Psoas muscle (tissue), 8 donors: Measurements from ENCODE around the gene SBSN. TPM values are rescaled to one million over a fixed set of nuclear protein-coding genes. Genes with fewer than 3 reads are reported as not detected.

Experiments
- ATAC-seq, 4 donors: fragments of 200-7000 bp; cut with Tn5 transposase; one replicate each; pipeline ENCODE4 v1.9.1; 2020; ENCODE audit warnings: moderate library complexity in 3 of 4, mild to moderate bottlenecking in 2 of 4
- DNase-seq, 2 donors: peaks; one replicate each; pipeline ENCODE4 v3.0.0-alpha.2; 2020
- H3K27ac ChIP-seq: fragments of 200-600 bp; one replicate; pipeline ENCODE4 v1.8.0; 2022
- H3K27me3 ChIP-seq, 3 donors: fragments of 200-600 bp in 1 of 3; one replicate each; pipeline versions ENCODE4 v1.6.1 to v1.8.0; 2013 to 2022; ENCODE audit warnings: low read length in 2 of 3, mild to moderate bottlenecking in 2 of 3, moderate library complexity in 1 of 3; ENCODE audit not compliant: insufficient read depth in 3 of 3
- H3K36me3 ChIP-seq, 2 donors: fragments of 200-600 bp in 1 of 2; one replicate each; pipeline versions ENCODE4 v1.6.1 to v1.8.0; 2013 to 2022; ENCODE audit warnings: low read depth in 1 of 2, mild to moderate bottlenecking in 1 of 2, moderate library complexity in 1 of 2; ENCODE audit not compliant: insufficient read depth in 1 of 2
- H3K4me1 ChIP-seq: fragments of 200-600 bp; one replicate; pipeline ENCODE4 v1.8.0; 2022
- H3K4me3 ChIP-seq: fragments of 200-600 bp; one replicate; pipeline ENCODE4 v1.8.0; 2022; ENCODE audit warnings: mild to moderate bottlenecking
- H3K9me3 ChIP-seq: fragments of 200-600 bp; one replicate; pipeline ENCODE4 v1.8.0; 2022
- WGBS, 3 donors: extraction: QIAGEN DNeasy Blood & Tissue Kit; methylation state at CpG; one replicate each; pipeline versions ENCODE4 v1.1.6 to v1.1.7; 2013; 5-methylcytosine and 5-hydroxymethylcytosine counted together
- intact Hi-C, 2 donors: fragments of 100-400 bp; cut with DNase I; formaldehyde crosslinking; loops; one replicate each; pipeline versions ENCODE4 v1.11.0 to v1.14.2; 2022
- polyA plus RNA-seq, 3 donors: library from polyadenylated mRNA; stranded (reverse); fragments of 200-250 nt; gene quantifications; one replicate each; pipeline ENCODE4 v1.2.3, GENCODE V29; 2013
- total RNA-seq, 4 donors: library from RNA; stranded (reverse); fragmentation: NEBNext Ultra II Directional in 2 of 4; extraction: Animal tissue kit (Norgen Biotek cat#: 25700) in 2 of 4; gene quantifications; one replicate each; pipeline versions ENCODE4 v1.2.1 to v1.2.4, GENCODE V29; 2021 to 2023
- TF ChIP-seq, protein P1 (sequence below): fragments of 200-600 bp; IDR thresholded peaks from one replicate; pipeline ENCODE4 v1.8.0; 2022; ENCODE audit warnings: antibody characterized with exemption
- donor health status: healthy with polysubstance abuse.
- donor health status: DM: no; HTN: no; CAD: no; lungs with moderate emphysema.
- donor health status: Bipolar disorder and iron deficiency.
- donor health status: healthy.
- donor health status: DM: yes; HTN: yes; CAD: no.
- donor health status: DM: no; HTN: no; CAD: no.
- donor health status: DM: no; HTN: no; CAD: no.
- donor health status: DM: yes; HTN: yes; CAD: no.

The SBSN gene
- total and polyA plus RNA-seq, 7 donors: 0.09 TPM; not detected in 6

DNA sequence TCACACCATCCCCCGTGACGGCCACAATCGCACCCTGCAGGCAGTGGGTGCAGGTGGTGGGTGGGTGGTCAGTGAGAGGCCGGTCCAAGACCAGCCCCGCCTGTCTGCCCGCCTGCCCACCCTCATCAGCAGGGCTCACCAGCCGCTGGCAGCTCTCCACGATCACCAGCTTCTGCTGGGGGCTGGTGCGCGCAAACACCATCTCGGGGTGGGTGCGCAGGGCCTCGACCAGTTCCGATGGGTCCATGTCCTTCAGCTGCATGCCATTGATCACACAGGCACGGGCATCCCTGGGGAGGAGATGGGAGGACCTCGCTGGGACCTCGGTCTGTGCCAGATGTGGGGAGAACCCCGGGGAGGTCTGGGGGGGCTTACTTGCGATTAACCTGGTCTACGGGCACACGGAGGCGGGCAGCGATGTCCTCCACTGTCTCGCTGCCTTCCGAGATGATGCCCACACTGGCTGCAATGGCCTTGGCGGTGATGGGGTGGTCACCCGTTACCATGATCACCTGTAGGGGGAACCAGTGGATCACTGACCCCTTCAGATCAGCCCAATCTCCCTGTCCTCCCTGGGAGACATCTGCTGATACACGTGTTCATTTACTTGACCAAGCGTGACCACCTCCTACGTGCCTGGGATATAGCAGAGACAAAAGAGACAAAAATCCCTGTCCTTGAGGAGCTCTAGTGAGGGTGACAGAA lies 27.3 kb upstream of the SBSN start:
- intact Hi-C loops: no loop called here
- TF ChIP-seq, protein P1, sequence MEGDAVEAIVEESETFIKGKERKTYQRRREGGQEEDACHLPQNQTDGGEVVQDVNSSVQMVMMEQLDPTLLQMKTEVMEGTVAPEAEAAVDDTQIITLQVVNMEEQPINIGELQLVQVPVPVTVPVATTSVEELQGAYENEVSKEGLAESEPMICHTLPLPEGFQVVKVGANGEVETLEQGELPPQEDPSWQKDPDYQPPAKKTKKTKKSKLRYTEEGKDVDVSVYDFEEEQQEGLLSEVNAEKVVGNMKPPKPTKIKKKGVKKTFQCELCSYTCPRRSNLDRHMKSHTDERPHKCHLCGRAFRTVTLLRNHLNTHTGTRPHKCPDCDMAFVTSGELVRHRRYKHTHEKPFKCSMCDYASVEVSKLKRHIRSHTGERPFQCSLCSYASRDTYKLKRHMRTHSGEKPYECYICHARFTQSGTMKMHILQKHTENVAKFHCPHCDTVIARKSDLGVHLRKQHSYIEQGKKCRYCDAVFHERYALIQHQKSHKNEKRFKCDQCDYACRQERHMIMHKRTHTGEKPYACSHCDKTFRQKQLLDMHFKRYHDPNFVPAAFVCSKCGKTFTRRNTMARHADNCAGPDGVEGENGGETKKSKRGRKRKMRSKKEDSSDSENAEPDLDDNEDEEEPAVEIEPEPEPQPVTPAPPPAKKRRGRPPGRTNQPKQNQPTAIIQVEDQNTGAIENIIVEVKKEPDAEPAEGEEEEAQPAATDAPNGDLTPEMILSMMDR: no peak
- 58 to 61% (median 61%) methylated on average over 30 of the region's 30 CpGs for WGBS, 3 donors
- Histone ChIP-seq H3K36me3 (no peaks in the 10 kb centered on the region), H3K27me3 (peaks cover 0 to 25% (median 19%) of the 10 kb centered on the region in 3 donors), H3K4me1 (no peaks in the 10 kb centered on the region), H3K27ac (no peak overlapping the region), H3K9me3 (no peaks in the 10 kb centered on the region), H3K4me3 (no peak overlapping the region)
- no peak for ATAC-seq
- no peak for DNase-seq

DNA sequence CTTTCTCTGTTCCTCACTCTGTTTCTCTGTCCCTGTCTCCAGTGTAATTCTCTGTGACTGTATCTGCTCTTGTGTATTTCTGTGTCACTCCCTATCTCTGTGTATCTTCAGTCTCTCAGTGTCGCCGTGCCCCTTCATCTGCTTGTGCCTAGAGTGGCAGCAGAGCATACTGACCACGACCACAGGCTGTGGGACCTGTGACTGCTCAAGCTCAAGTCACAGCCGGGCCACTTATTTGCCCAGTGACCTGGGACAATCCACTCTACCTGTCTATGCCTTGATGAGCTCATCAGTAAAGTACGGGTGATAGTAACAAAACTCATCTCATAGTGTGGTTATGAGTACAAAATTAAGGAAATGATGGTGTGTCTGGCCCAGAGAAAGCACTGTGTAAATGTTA lies 26.0 kb upstream of the SBSN start:
- 66 to 72% (median 71%) methylated on average over 5 of the region's 5 CpGs for WGBS, 3 donors
- Histone ChIP-seq H3K36me3 (no peaks in the 10 kb centered on the region), H3K4me1 (no peaks in the 10 kb centered on the region), H3K27me3 (peaks cover 0 to 12% (median 11%) of the 10 kb centered on the region in 3 donors), H3K9me3 (no peaks in the 10 kb centered on the region), H3K4me3 (no peak overlapping the region), H3K27ac (no peak overlapping the region)
- TF ChIP-seq, protein P1: no peak
- ATAC-seq: no peak
- no peak for DNase-seq
- intact Hi-C loops: no loop called here

DNA sequence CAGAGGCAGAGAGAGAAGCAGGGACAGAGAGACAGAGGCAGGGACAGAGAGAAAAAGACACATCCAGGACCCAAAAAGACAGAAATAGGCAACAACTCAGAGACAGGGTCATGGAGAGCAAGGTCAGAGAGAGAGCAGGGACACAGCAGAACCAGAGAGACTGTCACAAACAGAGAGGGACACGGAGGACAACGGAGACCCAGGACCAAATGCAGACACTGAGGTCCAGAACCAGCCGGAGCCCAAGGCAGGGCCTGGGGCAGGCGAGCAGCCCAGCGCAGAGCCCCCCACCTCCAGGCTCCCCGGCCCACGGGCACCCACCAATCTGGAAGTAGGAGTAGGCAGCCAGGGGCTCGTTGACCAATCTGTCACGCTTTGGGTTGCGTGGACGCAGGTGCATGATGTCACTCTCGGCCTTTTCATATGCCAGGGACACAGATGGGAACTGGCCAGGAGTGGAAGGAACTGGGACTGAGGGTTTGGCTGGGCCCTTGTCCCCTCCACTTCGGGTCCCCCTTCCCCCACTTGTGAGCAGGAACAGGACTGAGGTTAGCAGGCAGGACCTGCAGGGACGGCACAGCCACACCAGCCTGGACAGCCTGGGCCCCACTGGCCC lies 25.4 kb upstream of the SBSN start:
- 52 to 57% (median 53%) methylated on average over 11 to 14 of the region's 14 CpGs for WGBS, 3 donors
- Histone ChIP-seq H3K27me3 (peaks cover 0 to 6% (median 5%) of the 10 kb centered on the region in 3 donors), H3K4me1 (no peaks in the 10 kb centered on the region), H3K4me3 (no peak overlapping the region), H3K27ac (no peak overlapping the region), H3K9me3 (no peaks in the 10 kb centered on the region), H3K36me3 (no peaks in the 10 kb centered on the region)
- intact Hi-C loops: no loop called here
- DNase-seq: no peak
- TF ChIP-seq, protein P1: no peak
- ATAC-seq: no peak

DNA sequence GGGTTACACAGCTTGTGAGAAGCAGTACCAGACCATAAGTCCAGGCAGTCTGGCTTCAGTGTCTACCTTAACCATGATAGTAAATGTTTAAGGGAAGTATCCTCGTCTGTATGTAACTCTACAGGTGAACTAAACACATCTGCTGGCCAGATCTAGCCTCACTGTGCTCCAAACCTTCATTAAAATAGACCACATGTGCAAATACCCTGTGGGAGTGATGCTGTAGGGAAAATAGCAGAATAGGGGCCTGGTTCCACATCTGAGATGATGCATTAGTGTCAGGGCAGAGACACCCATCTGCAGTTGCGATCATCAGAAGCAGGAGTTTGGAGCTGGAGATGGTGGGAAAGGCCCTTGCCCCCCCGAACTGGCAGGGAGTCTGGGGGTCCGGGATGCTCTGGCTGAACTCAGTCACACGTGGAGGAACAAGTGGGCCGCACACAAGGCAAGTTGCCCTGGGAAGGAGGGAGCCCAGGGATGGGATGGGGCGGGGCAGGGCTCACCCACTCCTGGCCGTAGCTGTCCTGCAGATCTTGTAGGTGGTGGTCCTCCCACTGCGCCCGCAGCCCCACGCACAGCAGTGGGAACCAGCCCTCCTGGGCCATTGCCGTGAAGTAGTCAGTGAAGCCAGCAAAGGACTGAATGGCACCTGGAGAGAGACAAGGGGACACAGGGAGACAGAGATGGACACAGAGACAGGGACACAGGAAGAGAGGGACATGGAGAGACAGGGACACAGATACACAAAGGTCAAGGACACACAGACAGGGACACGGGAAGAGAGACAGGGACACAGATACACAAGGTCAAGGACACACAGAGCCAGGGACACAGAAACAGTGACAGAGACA lies 24.6 kb upstream of the SBSN start:
- 65 to 73% (median 65%) methylated on average over 13 of the region's 13 CpGs for WGBS, 3 donors
- intact Hi-C loops: no loop called here
- TF ChIP-seq, protein P1: no peak
- no peaks in the 10 kb centered on the region for H3K9me3 ChIP-seq
- DNase-seq: no peak
- ATAC-seq: no peak
- H3K4me1 ChIP-seq: no peaks in the 10 kb centered on the region
- no peak overlapping the region for H3K4me3 ChIP-seq
- no peak overlapping the region for H3K27ac ChIP-seq
- H3K27me3 ChIP-seq: no peaks in the 10 kb centered on the region
- peaks cover 0 to 6% of the 10 kb centered on the region in 2 donors for H3K36me3 ChIP-seq
